ENCODE results near the gene CDH13. TPM values are rescaled to one million over a fixed set of nuclear protein-coding genes. Genes with fewer than 3 reads are reported as not detected.

Gene CDH13
- total RNA-seq, 4 donors from 2014 or later, result 3.1 to 13.5 (median 8.9) TPM

DNA sequence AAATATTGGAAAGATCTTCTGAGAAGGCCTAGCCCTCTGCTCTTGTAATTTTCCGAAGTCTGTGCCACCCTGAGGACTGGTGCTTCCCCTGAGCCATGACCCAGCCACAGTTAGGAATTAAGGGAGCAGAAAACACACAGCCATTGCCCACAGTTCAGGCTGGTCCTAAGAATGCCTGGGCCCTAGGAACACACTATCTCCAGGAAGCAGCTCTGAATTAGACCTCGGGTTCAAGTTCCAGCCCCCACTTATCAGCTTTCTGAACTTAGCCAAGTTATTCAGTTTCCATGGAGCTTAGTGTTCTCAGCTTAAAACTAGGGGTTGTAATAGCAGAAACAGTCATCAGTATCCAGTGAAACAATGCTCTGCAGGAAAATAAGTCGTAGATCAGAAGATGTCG is 56.0 kb downstream of the CDH13 start:
- Histone ChIP-seq H3K36me3 (no peaks in the 10 kb centered on the region), H3K4me3 (no peak overlapping the region), H3K27me3 (no peaks in the 10 kb centered on the region), H3K9me3 (no peaks in the 10 kb centered on the region), H3K27ac (replicated peaks in 1 of 4) (no peak overlapping the region), H3K4me1 (no peaks in the 10 kb centered on the region)
- no peak for DNase-seq (ENCODE audit: extremely low spot score)
- intact Hi-C loops (cut with DNase I), result no loop called here
- TF ChIP-seq, protein P1, sequence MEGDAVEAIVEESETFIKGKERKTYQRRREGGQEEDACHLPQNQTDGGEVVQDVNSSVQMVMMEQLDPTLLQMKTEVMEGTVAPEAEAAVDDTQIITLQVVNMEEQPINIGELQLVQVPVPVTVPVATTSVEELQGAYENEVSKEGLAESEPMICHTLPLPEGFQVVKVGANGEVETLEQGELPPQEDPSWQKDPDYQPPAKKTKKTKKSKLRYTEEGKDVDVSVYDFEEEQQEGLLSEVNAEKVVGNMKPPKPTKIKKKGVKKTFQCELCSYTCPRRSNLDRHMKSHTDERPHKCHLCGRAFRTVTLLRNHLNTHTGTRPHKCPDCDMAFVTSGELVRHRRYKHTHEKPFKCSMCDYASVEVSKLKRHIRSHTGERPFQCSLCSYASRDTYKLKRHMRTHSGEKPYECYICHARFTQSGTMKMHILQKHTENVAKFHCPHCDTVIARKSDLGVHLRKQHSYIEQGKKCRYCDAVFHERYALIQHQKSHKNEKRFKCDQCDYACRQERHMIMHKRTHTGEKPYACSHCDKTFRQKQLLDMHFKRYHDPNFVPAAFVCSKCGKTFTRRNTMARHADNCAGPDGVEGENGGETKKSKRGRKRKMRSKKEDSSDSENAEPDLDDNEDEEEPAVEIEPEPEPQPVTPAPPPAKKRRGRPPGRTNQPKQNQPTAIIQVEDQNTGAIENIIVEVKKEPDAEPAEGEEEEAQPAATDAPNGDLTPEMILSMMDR (IDR thresholded peaks at IDR 0.05), result no peak
- no peak for TF ChIP-seq EP300 (IDR thresholded peaks at IDR 0.05)
- no peak for TF ChIP-seq POLR2A (IDR thresholded peaks at IDR 0.05; ENCODE audit: low read depth)
- no peak for TF ChIP-seq POLR2AphosphoS5 (IDR thresholded peaks at IDR 0.05)
- WGBS, result 82% methylated on average over 4 of the region's 4 CpGs

- DNase-seq (ENCODE audit: extremely low spot score), result no peak
- Histone ChIP-seq H3K9me3 (no peaks in the 10 kb centered on the region), H3K27me3 (no peaks in the 10 kb centered on the region), H3K4me1 (no peaks in the 10 kb centered on the region), H3K27ac (replicated peaks in 1 of 4) (no peak overlapping the region), H3K36me3 (no peaks in the 10 kb centered on the region), H3K4me3 (no peak overlapping the region)
- 95% methylated on average over 2 of the region's 2 CpGs for WGBS
- intact Hi-C loops (cut with DNase I), result no loop called here
- TF ChIP-seq EP300 (IDR thresholded peaks at IDR 0.05) (no peak), POLR2A (IDR thresholded peaks at IDR 0.05; ENCODE audit: low read depth) (no peak), POLR2AphosphoS5 (IDR thresholded peaks at IDR 0.05) (no peak)
- TF ChIP-seq, protein P1 (IDR thresholded peaks at IDR 0.05), result no peak
These were observed 57.5 kb downstream of the CDH13 start for GRCh38 chr16:82684256-82684655.

DNA sequence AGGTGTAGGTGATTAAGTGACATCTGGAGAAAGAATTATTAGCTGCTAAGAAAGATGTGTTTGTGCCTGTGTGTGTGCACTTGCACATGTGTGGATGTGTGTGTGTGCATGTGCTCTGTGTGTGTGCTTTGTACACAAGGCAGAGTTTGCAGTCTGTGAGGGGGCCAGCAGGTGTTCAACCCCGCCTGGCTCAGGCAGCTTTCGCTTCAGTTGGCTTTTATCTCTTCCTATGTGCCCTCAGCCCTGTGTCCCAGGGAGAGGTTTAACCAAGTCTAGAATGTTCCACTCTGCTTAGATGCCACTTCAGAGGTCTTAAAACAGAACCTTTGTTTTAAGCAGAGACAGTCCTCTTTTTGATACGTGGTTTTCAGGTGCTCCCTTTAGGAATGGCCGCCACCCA is 58.8 kb downstream of the CDH13 start:
- WGBS, result 84% methylated on average over 4 of the region's 4 CpGs
- H3K9me3 ChIP-seq, result no peaks in the 10 kb centered on the region
- no peak for DNase-seq (ENCODE audit: extremely low spot score)
- no peaks in the 10 kb centered on the region for H3K36me3 ChIP-seq
- no peak overlapping the region for H3K4me3 ChIP-seq
- no peaks in the 10 kb centered on the region for H3K27me3 ChIP-seq
- H3K27ac ChIP-seq (replicated peaks in 1 of 4), result no peak overlapping the region
- TF ChIP-seq EP300 (IDR thresholded peaks at IDR 0.05), result no peak
- intact Hi-C loops (cut with DNase I), result no loop called here
- H3K4me1 ChIP-seq, result no peaks in the 10 kb centered on the region

GRCh38 chr16:82694239-82694874 is 67.6 kb downstream of the CDH13 start:
- no peaks in the 10 kb centered on the region for H3K9me3 ChIP-seq

DNA sequence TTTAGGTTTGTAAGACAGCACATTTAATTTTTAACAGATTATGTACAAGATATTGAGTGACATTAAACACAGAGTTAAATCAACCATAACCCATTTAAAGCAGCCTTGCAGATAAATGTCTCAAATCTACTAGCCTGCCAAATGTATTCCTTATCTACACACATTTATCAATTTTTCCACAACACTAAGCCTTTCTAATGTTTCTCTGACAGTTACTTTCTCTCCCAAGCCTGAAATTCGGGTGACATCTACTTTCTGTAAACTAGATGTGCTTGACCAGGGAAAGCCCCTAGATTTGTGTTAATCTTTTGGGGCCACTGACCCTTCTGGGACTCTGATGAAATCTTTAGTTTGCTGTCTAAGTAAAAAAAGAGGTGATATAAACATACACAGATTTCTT is 69.0 kb downstream of the CDH13 start:
- Histone ChIP-seq H3K36me3 (no peaks in the 10 kb centered on the region), H3K4me3 (no peak overlapping the region), H3K27ac (replicated peaks in 1 of 4) (no peak overlapping the region), H3K4me1 (peaks cover 16 to 28% (median 19%) of the 10 kb centered on the region in 4 donors), H3K27me3 (no peaks in the 10 kb centered on the region), H3K9me3 (no peaks in the 10 kb centered on the region)
- DNase-seq (ENCODE audit: extremely low spot score), result no peak
- intact Hi-C loops (cut with DNase I), result no loop called here
- WGBS, result 56% methylated on average over 1 of the region's 1 CpG
- TF ChIP-seq POLR2AphosphoS5 (IDR thresholded peaks at IDR 0.05) (no peak), POLR2A (IDR thresholded peaks at IDR 0.05; ENCODE audit: low read depth) (no peak), EP300 (IDR thresholded peaks at IDR 0.05) (no peak)
- TF ChIP-seq, protein P1 (IDR thresholded peaks at IDR 0.05), result no peak

More at GRCh38 chr16:82694239-82694874, 67.6 kb downstream of the CDH13 start:
- DNase-seq (ENCODE audit: extremely low spot score), result no peak
- Histone ChIP-seq H3K27ac (replicated peaks in 1 of 4) (no peak overlapping the region), H3K36me3 (no peaks in the 10 kb centered on the region), H3K27me3 (no peaks in the 10 kb centered on the region), H3K4me3 (no peak overlapping the region), H3K4me1 (peaks cover 4 to 16% (median 7%) of the 10 kb centered on the region in 4 donors)
- TF ChIP-seq EP300 (IDR thresholded peaks at IDR 0.05), result no peak
- TF ChIP-seq, protein P1 (IDR thresholded peaks at IDR 0.05), result no peak
- no peak for TF ChIP-seq POLR2A (IDR thresholded peaks at IDR 0.05; ENCODE audit: low read depth)
- TF ChIP-seq POLR2AphosphoS5 (IDR thresholded peaks at IDR 0.05), result no peak
- intact Hi-C loops (cut with DNase I), result no loop called here

Data from esophagus muscularis mucosa (tissue), 4 donors.